ENCODE data around the gene CHAC1.

DNA sequence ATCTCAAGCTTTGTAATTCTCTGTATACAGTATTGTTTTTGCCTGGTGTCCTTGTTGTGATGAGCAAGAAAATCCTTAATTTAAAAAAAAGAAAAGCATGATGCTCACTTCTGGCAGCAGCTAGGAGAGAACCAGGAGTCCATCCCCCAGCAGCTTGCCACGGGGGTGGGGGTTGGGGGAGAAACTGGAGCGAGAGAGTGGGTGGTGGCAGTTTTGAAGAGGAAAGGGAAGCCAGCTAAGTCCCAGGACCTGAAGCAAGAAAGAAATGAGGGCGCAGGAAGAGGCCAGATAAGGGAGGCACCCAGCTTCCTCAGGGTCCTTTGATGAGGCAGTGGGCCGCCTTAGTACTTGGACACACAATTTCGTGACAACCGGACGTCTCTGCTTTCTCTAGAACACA lies 23.5 kb downstream of the CHAC1 start:
- TF ChIP-seq, protein P1, sequence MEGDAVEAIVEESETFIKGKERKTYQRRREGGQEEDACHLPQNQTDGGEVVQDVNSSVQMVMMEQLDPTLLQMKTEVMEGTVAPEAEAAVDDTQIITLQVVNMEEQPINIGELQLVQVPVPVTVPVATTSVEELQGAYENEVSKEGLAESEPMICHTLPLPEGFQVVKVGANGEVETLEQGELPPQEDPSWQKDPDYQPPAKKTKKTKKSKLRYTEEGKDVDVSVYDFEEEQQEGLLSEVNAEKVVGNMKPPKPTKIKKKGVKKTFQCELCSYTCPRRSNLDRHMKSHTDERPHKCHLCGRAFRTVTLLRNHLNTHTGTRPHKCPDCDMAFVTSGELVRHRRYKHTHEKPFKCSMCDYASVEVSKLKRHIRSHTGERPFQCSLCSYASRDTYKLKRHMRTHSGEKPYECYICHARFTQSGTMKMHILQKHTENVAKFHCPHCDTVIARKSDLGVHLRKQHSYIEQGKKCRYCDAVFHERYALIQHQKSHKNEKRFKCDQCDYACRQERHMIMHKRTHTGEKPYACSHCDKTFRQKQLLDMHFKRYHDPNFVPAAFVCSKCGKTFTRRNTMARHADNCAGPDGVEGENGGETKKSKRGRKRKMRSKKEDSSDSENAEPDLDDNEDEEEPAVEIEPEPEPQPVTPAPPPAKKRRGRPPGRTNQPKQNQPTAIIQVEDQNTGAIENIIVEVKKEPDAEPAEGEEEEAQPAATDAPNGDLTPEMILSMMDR (IDR thresholded peaks at IDR 0.05; ENCODE audit: low read depth, low read length, poor library complexity, severe bottlenecking): no peak
- no peak for TF ChIP-seq EZH2phosphoT487 (IDR thresholded peaks at IDR 0.05; ENCODE audit: borderline replicate concordance, low read length)

Measured in DOHH2 (cell line).